Measurements from ENCODE around the gene ZC3HAV1L. TPM values are rescaled to one million over a fixed set of nuclear protein-coding genes. Genes with fewer than 3 reads are reported as not detected.

Gene ZC3HAV1L
- total and polyA plus RNA-seq, 2 experiments from 2014 or later: 2.0 to 11.3 TPM

- Histone ChIP-seq H3K4me2 (no peak overlapping the region), H3K9me2 (ENCODE audit: insufficient read depth) (no peaks in the 10 kb centered on the region), H2AFZ (no peak overlapping the region), H3K4me3 (no peak overlapping the region), H3K27ac (ENCODE audit: low read depth) (no peak overlapping the region), H3K36me3 (ENCODE audit: insufficient read depth) (no peaks in the 10 kb centered on the region), H3K4me1 (ENCODE audit: insufficient read depth) (peaks cover 15% of the 10 kb centered on the region), H3K79me2 (replicated peaks; ENCODE audit: insufficient read depth) (no peaks in the 10 kb centered on the region), H4K20me1 (replicated peaks; ENCODE audit: insufficient read depth) (no peaks in the 10 kb centered on the region), H3K27me3 (ENCODE audit: insufficient read depth) (no peaks in the 10 kb centered on the region), H3F3A (replicated peaks; ENCODE audit: low read depth) (no peaks in the 10 kb centered on the region; the same call in 1 of the 2 replicates)
- Mint-ChIP-seq H3K27me3 (ENCODE audit: insufficient read depth, low read depth, poor library complexity) (peaks cover 15% of the 10 kb centered on the region), H3K9me3 (no peaks in the 10 kb centered on the region), H3K27ac (no peak overlapping the region), H3K4me3 (no peak overlapping the region), H3K36me3 (ENCODE audit: low read depth) (peaks cover 6% of the 10 kb centered on the region), H3K4me1 (peaks cover 34% of the 10 kb centered on the region)
- TF ChIP-seq ZNF114 (CRISPR knock-in tag; IDR thresholded peaks at IDR 0.05) (no peak), REST (IDR thresholded peaks at IDR 0.05; ENCODE audit: unreplicated experiment) (no peak), STAT1 (IDR thresholded peaks at IDR 0.05; ENCODE audit: unreplicated experiment) (no peak), ZNF331 (CRISPR knock-in tag; IDR thresholded peaks at IDR 0.05; ENCODE audit: low read depth) (no peak), ZNF462 (CRISPR knock-in tag; IDR thresholded peaks at IDR 0.05) (no peak), CTCF (conservative IDR thresholded peaks at IDR 0.05; ENCODE audit: low read depth in 2 of 2) (no peak), ETS1 (IDR thresholded peaks at IDR 0.05) (no peak), EZH2phosphoT487 (IDR thresholded peaks at IDR 0.05; ENCODE audit: unreplicated experiment) (no peak), POLR2AphosphoS5 (IDR thresholded peaks at IDR 0.05; ENCODE audit: low read depth) (no peak), NANOG (IDR thresholded peaks at IDR 0.05; ENCODE audit: borderline replicate concordance) (no peak), CREB1 (CRISPR knock-in tag; IDR thresholded peaks at IDR 0.05; ENCODE audit: low read depth) (no peak), JUNB (IDR thresholded peaks at IDR 0.05; ENCODE audit: unreplicated experiment) (no peak), EZH2 (IDR thresholded peaks at IDR 0.05; ENCODE audit: low read depth, unreplicated experiment) (no peak)
- DNase-seq (ENCODE audit: low spot score) (no peak), ATAC-seq (no peak)
Measured at GRCh38 chr7:139038691-139039090, 2.8 kb upstream of the ZC3HAV1L start.

Data from GM23338 (cell line).